Uterus (tissue), 4 donors: Measurements from ENCODE around the gene E4F1. TPM values are rescaled to one million over a fixed set of nuclear protein-coding genes. Genes with fewer than 3 reads are reported as not detected.

Source experiments
- DNase-seq, 2 donors: peaks; one replicate each; pipeline ENCODE4 v3.0.0-alpha.2; 2019 to 2020
- H3K27ac ChIP-seq, 2 donors: fragments of 200-600 bp; sonication (generic); 1 replicate in 1 of 2; 2 replicates in 1 of 2; pipeline ENCODE4 v1.5.1; 2016 to 2018
- H3K27me3 ChIP-seq, 2 donors: fragments of 200-600 bp; sonication (generic); one replicate each; pipeline ENCODE4 v1.5.1; 2018 to 2019; ENCODE audit warnings: control low read depth in 1 of 2
- H3K36me3 ChIP-seq, 2 donors: fragments of 200-600 bp; sonication (generic); one replicate each; pipeline ENCODE4 v1.5.1; 2019; ENCODE audit warnings: control low read depth in 1 of 2
- H3K4me1 ChIP-seq, 2 donors: fragments of 200-600 bp; sonication (generic); one replicate each; pipeline ENCODE4 v1.5.1; 2018 to 2019; ENCODE audit warnings: control low read depth in 1 of 2
- H3K4me3 ChIP-seq, 2 donors: fragments of 200-600 bp; sonication (generic); 1 replicate in 1 of 2; 2 replicates in 1 of 2; pipeline ENCODE4 v1.5.1; 2018 to 2019; ENCODE audit warnings: mild to moderate bottlenecking in 1 of 2
- H3K9me3 ChIP-seq, 2 donors: fragments of 200-600 bp; sonication (generic); one replicate each; pipeline ENCODE4 v1.5.1; 2019; ENCODE audit warnings: control low read depth in 1 of 2
- CTCF ChIP-seq, 4 experiments: fragments of 200-600 bp in 2 of 4; fragments of 450-650 bp in 2 of 4; sonication (generic) in 2 of 4; IDR thresholded peaks; one replicate each; pipeline ENCODE4 v1.5.1; 2016 to 2019; ENCODE audit warnings: antibody characterized with exemption in 4 of 4, mild to moderate bottlenecking in 2 of 4, moderate library complexity in 1 of 4
- POLR2A ChIP-seq, 2 donors: fragments of 450-650 bp; IDR thresholded peaks; one replicate each; pipeline ENCODE4 v1.6.1; 2016; ENCODE audit warnings: antibody characterized with exemption in 2 of 2, mild to moderate bottlenecking in 1 of 2, moderate library complexity in 1 of 2
- intact Hi-C: fragments of 100-400 bp; cut with DNase I; formaldehyde crosslinking; loops from one replicate; pipeline ENCODE4 v1.15.1; 2023; ENCODE audit warnings: low total_unique reads
- total RNA-seq, 4 donors: library from RNA; depleted of rRNA in 3 of 4; stranded (reverse); fragments of >200 nt in 3 of 4; gene quantifications; one replicate each; pipeline versions ENCODE4 v1.1.0 to v1.2.4, GENCODE V29; 2014 to 2023
- donor health status: DM: yes; HTN: yes; CAD: no.

The E4F1 gene
- 10 to 100 TPM in 3 of 4 donors, 1 to 10 TPM in 1; 8.2 to 41.8 (median 29.9) TPM for total RNA-seq

GRCh38 chr16:2223221-2223941, at the start of gene E4F1:
TSS of gene E4F1 (plus strand) at chr16:2223591. CDS start at chr16:2223614, 23 bp downstream.
- H3K36me3 ChIP-seq, result no peaks in the 10 kb centered on the region

GRCh38 chr16:2173916-2174315, 49.5 kb upstream of the E4F1 start:
- Histone ChIP-seq H3K27ac (no peak overlapping the region), H3K9me3 (no peaks in the 10 kb centered on the region), H3K27me3 (no peaks in the 10 kb centered on the region), H3K36me3 (no peaks in the 10 kb centered on the region), H3K4me3 (no peak overlapping the region), H3K4me1 (no peaks in the 10 kb centered on the region)
- TF ChIP-seq POLR2A (IDR thresholded peaks at IDR 0.05), result no peak
- TF ChIP-seq CTCF (IDR thresholded peaks at IDR 0.05), result no peak
- DNase-seq, result no peak
- intact Hi-C loops, result no loop called here

More at GRCh38 chr16:2223221-2223941, at the start of gene E4F1:
- peak in 2 of 4 experiments; percentile 4 to 15 for TF ChIP-seq CTCF (IDR thresholded peaks at IDR 0.05)
- peak; percentile 67 to 89 for TF ChIP-seq POLR2A (IDR thresholded peaks at IDR 0.05)
- peaks cover 0 to 13% of the 10 kb centered on the region in 2 donors for H3K4me1 ChIP-seq
- peak within 1 kb of the TSS; percentile 52 to 54 for H3K4me3 ChIP-seq
- peak; percentile 99 for DNase-seq
- peak within 1 kb of the TSS; percentile 68 to 81 for H3K27ac ChIP-seq
- H3K27me3 ChIP-seq, result no peaks in the 10 kb centered on the region
- intact Hi-C loops, result no loop called here
- H3K9me3 ChIP-seq, result no peaks in the 10 kb centered on the region

GRCh38 chr16:2174396-2175131, 48.8 kb upstream of the E4F1 start:
- Histone ChIP-seq H3K4me1 (no peaks in the 10 kb centered on the region), H3K27ac (no peak overlapping the region), H3K27me3 (no peaks in the 10 kb centered on the region), H3K9me3 (no peaks in the 10 kb centered on the region), H3K4me3 (no peak overlapping the region), H3K36me3 (no peaks in the 10 kb centered on the region)
- no peak for DNase-seq
- intact Hi-C loops, result no loop called here
- TF ChIP-seq POLR2A (IDR thresholded peaks at IDR 0.05) (no peak), CTCF (IDR thresholded peaks at IDR 0.05) (no peak)

- no peaks in the 10 kb centered on the region for H3K36me3 ChIP-seq
- H3K9me3 ChIP-seq, result no peaks in the 10 kb centered on the region
- no peaks in the 10 kb centered on the region for H3K4me1 ChIP-seq
- no peak for TF ChIP-seq POLR2A (IDR thresholded peaks at IDR 0.05)
- TF ChIP-seq CTCF (IDR thresholded peaks at IDR 0.05), result no peak
- intact Hi-C loops, result no loop called here
- H3K27me3 ChIP-seq, result no peaks in the 10 kb centered on the region
- no peak overlapping the region for H3K27ac ChIP-seq
- no peak for DNase-seq
- H3K4me3 ChIP-seq, result no peak overlapping the region
These were observed 47.9 kb upstream of the E4F1 start for GRCh38 chr16:2175454-2175853.

- H3K27ac ChIP-seq, result no peak overlapping the region
- no peaks in the 10 kb centered on the region for H3K36me3 ChIP-seq
- TF ChIP-seq POLR2A (IDR thresholded peaks at IDR 0.05) (no peak), CTCF (IDR thresholded peaks at IDR 0.05) (no peak)
- H3K27me3 ChIP-seq, result no peaks in the 10 kb centered on the region
- H3K4me1 ChIP-seq, result no peaks in the 10 kb centered on the region
- no peak for DNase-seq
- no peaks in the 10 kb centered on the region for H3K9me3 ChIP-seq
- intact Hi-C loops, result no loop called here
- no peak overlapping the region for H3K4me3 ChIP-seq
These were observed 47.3 kb upstream of the E4F1 start for GRCh38 chr16:2176047-2176446.
